ENCODE measurements around the gene UBE4B.

- TF ChIP-seq CTCF (CRISPR knock-in tag; IDR thresholded peaks at IDR 0.05): no peak
- TF ChIP-seq MAFK (conservative IDR thresholded peaks at IDR 0.05 in 1 of 2, IDR thresholded peaks at IDR 0.05 in 1 of 2; ENCODE audit: low read length in 2 of 2): no peak
- TF ChIP-seq POLR2AphosphoS5 (IDR thresholded peaks at IDR 0.05; ENCODE audit: low read depth, low read length): no peak
- no peak for TF ChIP-seq ATF7 (IDR thresholded peaks at IDR 0.05)
- no peak for TF ChIP-seq ATF7 (CRISPR knock-in tag; IDR thresholded peaks at IDR 0.05)
- TF ChIP-seq ZNF619 (CRISPR knock-in tag; IDR thresholded peaks at IDR 0.05): no peak
- TF ChIP-seq MXI1 (IDR thresholded peaks at IDR 0.05; ENCODE audit: borderline replicate concordance, low read depth, low read length): no peak
- TF ChIP-seq EP300 (IDR thresholded peaks at IDR 0.05; ENCODE audit: low read depth in 2 of 2, low read length in 2 of 2): no peak
- no peak for TF ChIP-seq EP300 (CRISPR knock-in tag; IDR thresholded peaks at IDR 0.05; ENCODE audit: borderline replicate concordance)
Observed at GRCh38 chr1:10200620-10201019, 167.9 kb downstream of the UBE4B start.

Measured in HepG2 (cell line).